GM19395 (cell line): ENCODE data around the gene TPP1.

Experiments
- ATAC-seq: cut with Tn5 transposase; IDR thresholded peaks from one replicate; pipeline ENCODE4 v1.9.1; 2021; ENCODE audit warnings: mild to moderate bottlenecking, moderate library complexity; ENCODE audit not compliant: unreplicated experiment

The TPP1 gene

DNA sequence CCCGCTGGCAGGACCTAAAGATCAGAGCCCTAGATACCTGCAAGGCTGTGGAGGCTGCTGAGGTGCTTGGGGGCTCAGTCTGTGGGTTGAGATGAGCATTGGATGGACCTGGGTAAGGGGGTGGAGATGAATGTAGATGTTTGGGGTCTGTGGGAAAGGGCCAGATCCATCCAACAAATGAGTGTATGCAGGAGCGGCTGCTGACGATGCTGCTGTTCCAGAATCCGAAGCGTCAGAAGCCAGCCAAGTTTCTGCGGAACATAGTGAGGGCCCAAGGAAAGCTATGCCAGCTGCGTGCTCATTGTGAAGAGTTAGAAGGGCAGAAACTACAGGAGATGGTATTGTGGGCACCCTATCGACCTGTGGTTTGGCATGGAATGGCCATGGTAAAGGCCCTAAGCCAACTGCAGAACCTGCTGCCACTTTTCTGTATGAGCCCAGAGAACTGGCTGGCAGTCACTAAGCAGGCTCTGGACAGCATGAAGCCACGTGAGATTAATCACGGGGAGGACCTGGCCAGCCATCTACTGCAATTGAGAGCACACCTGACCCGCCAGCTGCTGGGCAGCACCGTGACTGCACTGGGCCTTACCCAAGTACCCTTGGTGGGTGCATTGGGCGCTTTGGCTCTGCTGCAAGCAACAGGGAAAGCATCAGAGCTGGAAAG is 52.4 kb downstream of the TPP1 start:
- ATAC-seq: no peak

DNA sequence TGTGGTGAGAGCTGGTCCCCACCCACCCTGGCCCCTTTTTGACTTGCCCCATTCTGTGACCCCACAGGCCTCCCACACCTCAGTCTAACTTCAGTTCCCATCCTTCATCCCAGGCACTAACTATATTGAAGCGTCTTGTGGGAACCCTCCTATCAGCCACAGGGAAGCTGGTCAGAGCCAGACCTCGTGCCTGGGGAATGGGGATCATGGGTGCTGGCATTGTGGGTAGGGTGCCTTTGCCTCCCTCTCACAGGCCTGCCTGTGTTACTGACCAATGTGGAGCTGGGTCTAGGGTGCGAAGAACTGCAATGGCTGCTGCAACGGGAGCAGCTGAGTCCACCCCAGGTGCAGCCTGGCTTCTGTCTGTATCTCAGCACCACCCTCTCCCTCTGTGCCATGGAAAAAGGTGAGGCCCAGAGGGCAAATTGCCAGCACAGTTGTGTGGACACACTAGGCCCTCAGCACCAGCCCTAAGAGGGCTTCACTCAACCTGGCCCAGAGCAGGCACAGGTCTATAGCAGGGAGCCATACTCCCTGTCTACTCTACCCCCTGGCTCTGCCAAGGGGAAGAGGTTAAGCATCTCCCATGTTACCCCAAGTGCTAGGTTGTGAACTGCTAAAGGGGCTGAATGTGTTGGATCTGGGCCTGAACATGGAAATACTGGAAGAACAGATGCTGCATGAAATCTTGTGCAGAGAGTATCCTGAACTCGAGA is 53.1 kb downstream of the TPP1 start:
- no peak for ATAC-seq

DNA sequence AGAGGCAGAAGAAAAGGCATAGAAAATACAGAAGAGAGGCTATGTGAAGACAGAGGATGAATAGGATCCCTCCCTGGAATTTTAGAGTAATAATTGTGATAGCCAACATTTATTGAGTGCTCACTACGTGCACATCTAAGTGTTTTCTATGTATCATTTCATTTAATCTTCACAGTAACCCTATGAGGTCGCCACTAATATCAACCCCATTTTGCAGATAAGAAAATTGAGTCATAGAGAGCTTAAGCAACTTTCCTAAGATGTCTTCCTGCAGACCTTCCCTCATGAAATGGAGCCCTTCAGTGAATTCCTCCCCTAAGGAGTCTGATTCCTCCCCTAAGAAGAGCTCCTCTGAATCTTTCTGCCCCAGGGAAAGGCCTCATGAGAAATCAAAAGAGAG is 53.9 kb downstream of the TPP1 start:
- no peak for ATAC-seq

GRCh38 chr11:6563667-6564066 is 55.6 kb downstream of the TPP1 start:
- ATAC-seq: no peak

DNA sequence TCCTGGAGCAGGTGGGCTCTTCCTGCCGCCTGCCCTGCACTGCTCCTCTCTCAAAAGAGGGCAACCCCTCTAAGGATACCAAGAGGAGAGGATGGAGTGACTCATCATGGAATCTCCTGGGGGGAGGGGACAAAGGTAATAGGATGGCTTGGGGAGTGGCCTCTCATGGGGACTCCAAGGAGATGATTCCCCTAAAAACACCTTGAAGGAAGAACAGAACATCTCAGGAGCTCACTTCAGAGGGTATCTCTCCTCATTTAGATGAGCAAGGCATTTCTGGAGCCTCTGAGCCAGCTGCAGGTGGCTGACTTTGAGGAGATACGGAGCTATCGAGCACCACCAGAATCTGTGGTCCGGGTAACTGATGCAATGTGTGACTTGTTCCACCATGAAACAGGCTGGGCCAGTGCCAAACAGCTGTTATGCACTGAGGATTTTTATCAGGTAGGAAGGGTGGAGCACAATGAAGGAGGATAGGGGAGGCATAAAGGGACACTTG is 56.1 kb downstream of the TPP1 start:
- ATAC-seq: no peak
